ENCODE measurements around the gene FAM200A. TPM values are rescaled to one million over a fixed set of nuclear protein-coding genes. Genes with fewer than 3 reads are reported as not detected.
A peak's percentile ranks its signal among the peaks of the same experiment; 100 is the strongest.

Gene FAM200A
- total RNA-seq, 1 experiment from 2014 or later, result 8.9 TPM

- no peak for DNase-seq (ENCODE audit: low read depth)
Measured at GRCh38 chr7:99504281-99504602, 47.7 kb downstream of the FAM200A start.

- DNase-seq (ENCODE audit: low read depth), result peak; percentile 26
Measured at GRCh38 chr7:99501236-99501635, 50.7 kb downstream of the FAM200A start.

- no peak for DNase-seq (ENCODE audit: low read depth)
Measured at GRCh38 chr7:99500637-99501009, 51.3 kb downstream of the FAM200A start.

- peak; percentile 85 for DNase-seq (ENCODE audit: low read depth)
Measured at GRCh38 chr7:99499721-99500636, 51.9 kb downstream of the FAM200A start, which contains the start of gene ZNF394. Gene ZNF394 (minus strand): TSS chr7:99500281. CDS start chr7:99500093, 188 bp downstream.

GRCh38 chr7:99499371-99499720 lies 52.6 kb downstream of the FAM200A start:
- DNase-seq (ENCODE audit: low read depth), result no peak

GRCh38 chr7:99498546-99498944 lies 53.4 kb downstream of the FAM200A start:
- DNase-seq (ENCODE audit: low read depth), result no peak

- no peak for DNase-seq (ENCODE audit: low read depth)
Measured at GRCh38 chr7:99497766-99498545, 54.0 kb downstream of the FAM200A start.

Other genes starting within 250 kb of the FAM200A start
- gene ARPC1A, start 226.2 kb downstream of the FAM200A start, total RNA-seq (2014; rRNA removed; shearing (Covaris generic)), result 292 and 359 TPM in 2 replicates
- gene ARPC1B, start 177.4 kb downstream of the FAM200A start, total RNA-seq (2014; rRNA removed; shearing (Covaris generic)), result 308 and 360 TPM in 2 replicates
- 81.3 and 105 TPM in 2 replicates for gene PDAP1, start 143.5 kb downstream of the FAM200A start, total RNA-seq (2014; rRNA removed; shearing (Covaris generic))
- gene BUD31, start 143.1 kb downstream of the FAM200A start, total RNA-seq (2014; rRNA removed; shearing (Covaris generic)), result 193 and 225 TPM in 2 replicates
- gene PTCD1, start 113.3 kb downstream of the FAM200A start, total RNA-seq (2014; rRNA removed; shearing (Covaris generic)), result 6.5 and 8.5 TPM in 2 replicates
- gene CPSF4, start 113.2 kb downstream of the FAM200A start, total RNA-seq (2014; rRNA removed; shearing (Covaris generic)), result 49.6 and 63.8 TPM in 2 replicates
- 648 and 1,055 TPM in 2 replicates for gene ATP5MF, start 85.9 kb downstream of the FAM200A start, total RNA-seq (2014; rRNA removed; shearing (Covaris generic))
- gene ZNF789, start 79.2 kb downstream of the FAM200A start, total RNA-seq (2014; rRNA removed; shearing (Covaris generic)), result 7.3 and 9.9 TPM in 2 replicates
- 26.6 and 27.0 TPM in 2 replicates for gene ZNF394, start 51.8 kb downstream of the FAM200A start, total RNA-seq (2014; rRNA removed; shearing (Covaris generic))
- 15.5 and 16.0 TPM in 2 replicates for gene ZKSCAN5, start 47.5 kb downstream of the FAM200A start, total RNA-seq (2014; rRNA removed; shearing (Covaris generic))
- 69.8 and 85.2 TPM in 2 replicates for gene ZNF655, start 6.5 kb upstream of the FAM200A start, total RNA-seq (2014; rRNA removed; shearing (Covaris generic))
- gene TMEM225B, start 46.2 kb upstream of the FAM200A start, total RNA-seq (2014; rRNA removed; shearing (Covaris generic)), result not detected in 2 replicates
- 8.3 and 14.2 TPM in 2 replicates for gene ZSCAN25, start 64.8 kb upstream of the FAM200A start, total RNA-seq (2014; rRNA removed; shearing (Covaris generic))
- 0.18 and 0.57 TPM in 2 replicates for gene CYP3A5, start 127.9 kb upstream of the FAM200A start, total RNA-seq (2014; rRNA removed; shearing (Covaris generic))
- 0.32 and 0.50 TPM in 2 replicates for gene CYP3A7, start 183.1 kb upstream of the FAM200A start, total RNA-seq (2014; rRNA removed; shearing (Covaris generic))
- gene CYP3A4, start 232.1 kb upstream of the FAM200A start, total RNA-seq (2014; rRNA removed; shearing (Covaris generic)), result 0.05 TPM in 1 of 2 replicates, not detected in the other

All from HT1080 (cell line).